Panc1 (cell line): Measurements from ENCODE around the gene GPBP1L1. TPM values are rescaled to one million over a fixed set of nuclear protein-coding genes. Genes with fewer than 3 reads are reported as not detected.
A peak's percentile ranks its signal among the peaks of the same experiment; 100 is the strongest.

Experiments
- ATAC-seq: fragments of 200-7000 bp; cut with Tn5 transposase; 2 replicates; pipeline ENCODE4 v1.9.1; 2020; ENCODE audit warnings: mild to moderate bottlenecking, moderate library complexity
- BruUV-seq: library from RNA; stranded (reverse); fragments of 400-500 nt; replicated peaks from 2 replicates; lab custom pipeline; 2021; lab: Mats Ljungman, UMichigan
- CTCF ChIA-PET: fragments of 300-600 bp; sonication (Branson Sonifier 250); formaldehyde crosslinking; loops from one replicate; lab custom pipeline; 2022; ENCODE audit warnings: antibody characterized with exemption; lab: Charles Lee
- POLR2A ChIA-PET: fragments of 300-600 bp; sonication (Branson Sonifier 250); formaldehyde crosslinking; loops from one replicate; lab custom pipeline; 2022; ENCODE audit warnings: antibody characterized with exemption; lab: Charles Lee
- DNase-seq: peaks from one replicate; pipeline ENCODE4 v3.0.0-alpha.2; 2010; ENCODE audit warnings: low read depth, low spot score
- H3K27ac ChIP-seq: 2 replicates; pipeline ENCODE4 v1.5.1; 2011; ENCODE audit warnings: mild to moderate bottlenecking, low read length, inconsistent platforms
- H3K27me3 ChIP-seq: fragments of 200-500 bp; sonication (Bioruptor generic); 2 replicates; pipeline ENCODE4 v1.6.0; 2014; ENCODE audit warnings: low read length, inconsistent platforms; ENCODE audit not compliant: control insufficient read depth, insufficient read depth
- H3K36me3 ChIP-seq: fragments of 200-500 bp; sonication (Bioruptor generic); 2 replicates; pipeline ENCODE4 v1.5.1; 2014; ENCODE audit warnings: inconsistent platforms, mild to moderate bottlenecking, low read length, moderate library complexity; ENCODE audit not compliant: control insufficient read depth, insufficient read depth
- H3K4me1 ChIP-seq: 2 replicates; pipeline ENCODE4 v1.5.1; 2011; ENCODE audit warnings: inconsistent platforms, mild to moderate bottlenecking, low read length, moderate library complexity; ENCODE audit not compliant: control insufficient read depth, insufficient read depth
- H3K4me3 ChIP-seq, 2 experiments: 2 replicates each; pipeline ENCODE4 v1.5.1; 2011 to 2012; ENCODE audit warnings: low read depth in 2 of 2, low read length in 2 of 2, mild to moderate bottlenecking in 2 of 2, inconsistent platforms in 1 of 2, moderate library complexity in 1 of 2
- H3K9me3 ChIP-seq: fragments of 200-500 bp; sonication (Bioruptor generic); 2 replicates; pipeline ENCODE4 v1.5.1; 2014; ENCODE audit warnings: low read depth, mild to moderate bottlenecking, inconsistent platforms, low read length, moderate library complexity; ENCODE audit not compliant: control insufficient read depth, insufficient read depth
- CTCF ChIP-seq: fragments of 450-650 bp; IDR thresholded peaks from 2 replicates; pipeline ENCODE4 v1.5.1; 2017; ENCODE audit warnings: mild to moderate bottlenecking
- POLR2AphosphoS5 ChIP-seq: IDR thresholded peaks from 2 replicates; pipeline ENCODE4 v1.6.1; 2012; ENCODE audit warnings: mild to moderate bottlenecking, low read depth, low read length, moderate library complexity
- SIN3A ChIP-seq: IDR thresholded peaks from 2 replicates; pipeline ENCODE4 v1.6.1; 2012; ENCODE audit warnings: low read depth, mild to moderate bottlenecking, low read length, moderate library complexity, borderline replicate concordance; ENCODE audit not compliant: insufficient read depth
- TCF7L2 ChIP-seq: IDR thresholded peaks from 2 replicates; pipeline ENCODE4 v1.6.1; 2011; ENCODE audit warnings: mild to moderate bottlenecking, low read depth, low read length, inconsistent platforms
- in situ Hi-C: cut with HindIII; loops from 2 replicates; pipeline ENCODE4 v1.10.0; 2016; ENCODE audit warnings: low sequenced_read_pairs, low pct_unique_long_range_greater_than_20kb
- intact Hi-C: fragments of 100-400 bp; cut with micrococcal nuclease; formaldehyde crosslinking; loops from one replicate; pipeline ENCODE4 v1.10.0; 2022; ENCODE audit not compliant: unreplicated experiment
- total RNA-seq: library from RNA; stranded (reverse); gene quantifications from one replicate; pipeline ENCODE4 v1.2.1, GENCODE V29; 2021; ENCODE audit not compliant: unreplicated experiment
- TF ChIP-seq, protein P1 (sequence below), 2 experiments: IDR thresholded peaks; 2 replicates each; pipeline ENCODE4 v1.6.1; 2011 to 2012; ENCODE audit warnings: low read depth in 2 of 2, control low read depth in 1 of 2, low read length in 1 of 2, mild to moderate bottlenecking in 1 of 2, moderate library complexity in 1 of 2; ENCODE audit not compliant: insufficient read depth in 1 of 2

Gene GPBP1L1
- total RNA-seq, 1 experiment from 2014 or later, result 130 TPM

- CTCF ChIA-PET, result interaction anchor here (0.6 kb wide), 1 partner anchor 258 kb away, joined by 7 read pairs; no protein-coding TSS in a partner anchor
- intact Hi-C loops, result no loop called here
- TF ChIP-seq POLR2AphosphoS5 (no peak; the same call in 1 of the 2 replicates), CTCF (no peak), SIN3A (no peak), TCF7L2 (no peak)
- TF ChIP-seq, protein P1, sequence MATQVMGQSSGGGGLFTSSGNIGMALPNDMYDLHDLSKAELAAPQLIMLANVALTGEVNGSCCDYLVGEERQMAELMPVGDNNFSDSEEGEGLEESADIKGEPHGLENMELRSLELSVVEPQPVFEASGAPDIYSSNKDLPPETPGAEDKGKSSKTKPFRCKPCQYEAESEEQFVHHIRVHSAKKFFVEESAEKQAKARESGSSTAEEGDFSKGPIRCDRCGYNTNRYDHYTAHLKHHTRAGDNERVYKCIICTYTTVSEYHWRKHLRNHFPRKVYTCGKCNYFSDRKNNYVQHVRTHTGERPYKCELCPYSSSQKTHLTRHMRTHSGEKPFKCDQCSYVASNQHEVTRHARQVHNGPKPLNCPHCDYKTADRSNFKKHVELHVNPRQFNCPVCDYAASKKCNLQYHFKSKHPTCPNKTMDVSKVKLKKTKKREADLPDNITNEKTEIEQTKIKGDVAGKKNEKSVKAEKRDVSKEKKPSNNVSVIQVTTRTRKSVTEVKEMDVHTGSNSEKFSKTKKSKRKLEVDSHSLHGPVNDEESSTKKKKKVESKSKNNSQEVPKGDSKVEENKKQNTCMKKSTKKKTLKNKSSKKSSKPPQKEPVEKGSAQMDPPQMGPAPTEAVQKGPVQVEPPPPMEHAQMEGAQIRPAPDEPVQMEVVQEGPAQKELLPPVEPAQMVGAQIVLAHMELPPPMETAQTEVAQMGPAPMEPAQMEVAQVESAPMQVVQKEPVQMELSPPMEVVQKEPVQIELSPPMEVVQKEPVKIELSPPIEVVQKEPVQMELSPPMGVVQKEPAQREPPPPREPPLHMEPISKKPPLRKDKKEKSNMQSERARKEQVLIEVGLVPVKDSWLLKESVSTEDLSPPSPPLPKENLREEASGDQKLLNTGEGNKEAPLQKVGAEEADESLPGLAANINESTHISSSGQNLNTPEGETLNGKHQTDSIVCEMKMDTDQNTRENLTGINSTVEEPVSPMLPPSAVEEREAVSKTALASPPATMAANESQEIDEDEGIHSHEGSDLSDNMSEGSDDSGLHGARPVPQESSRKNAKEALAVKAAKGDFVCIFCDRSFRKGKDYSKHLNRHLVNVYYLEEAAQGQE (IDR thresholded peaks at IDR 0.05; ENCODE audit: insufficient read depth in 1 of 2, low read depth in 2 of 2, low read length in 1 of 2), result no peak
- Histone ChIP-seq H3K27ac (no peak overlapping the region), H3K9me3 (no peaks in the 10 kb centered on the region), H3K27me3 (no peaks in the 10 kb centered on the region), H3K36me3 (peaks cover 5% of the 10 kb centered on the region; the same call in 1 of the 2 replicates), H3K4me3 (no peak overlapping the region), H3K4me1 (no peaks in the 10 kb centered on the region)
- no TSS peak for BruUV-seq
- DNase-seq (no peak), ATAC-seq (0 out of 2 replicates have a peak, but pooled peaks have one; percentile 6)
- POLR2A ChIA-PET, result no interaction called here
- in situ Hi-C loops, result no loop called here
These were observed 64.3 kb downstream of the GPBP1L1 start for GRCh38 chr1:45621895-45622523.

GRCh38 chr1:45621501-45621836, 64.9 kb downstream of the GPBP1L1 start:
- Histone ChIP-seq H3K4me1 (no peaks in the 10 kb centered on the region), H3K9me3 (no peaks in the 10 kb centered on the region), H3K36me3 (peaks cover 5% of the 10 kb centered on the region; the same call in 1 of the 2 replicates), H3K27ac (no peak overlapping the region), H3K4me3 (no peak overlapping the region), H3K27me3 (no peaks in the 10 kb centered on the region)
- in situ Hi-C loops (no loop called here), intact Hi-C loops (no loop called here)
- no peak for DNase-seq
- ChIA-PET CTCF (no interaction called here), POLR2A (no interaction called here)
- TF ChIP-seq POLR2AphosphoS5 (no peak), SIN3A (no peak), TCF7L2 (no peak), CTCF (no peak)
- TF ChIP-seq, protein P1 (IDR thresholded peaks at IDR 0.05; ENCODE audit: insufficient read depth in 1 of 2, low read depth in 2 of 2, low read length in 1 of 2), result no peak
- peak; percentile 35 for ATAC-seq
- BruUV-seq, result no TSS peak
